ENCODE data around the gene SLC35F1. TPM values are rescaled to one million over a fixed set of nuclear protein-coding genes. Genes with fewer than 3 reads are reported as not detected.

Gene SLC35F1
- total and polyA plus RNA-seq, 10 of the 15 experiments (the other 5 are each of a cell fraction or from before 2014, with no cell fraction given): 0.01 TPM; not detected in 9

GRCh38 chr6:118212451-118213173 lies 305.5 kb downstream of the SLC35F1 start (continued):
- no peak for TF ChIP-seq BCLAF1 (IDR thresholded peaks at IDR 0.05)
- TF ChIP-seq E2F4 (IDR thresholded peaks at IDR 0.05; ENCODE audit: low read depth, low read length): no peak
- TF ChIP-seq NRF1 (conservative IDR thresholded peaks at IDR 0.05; ENCODE audit: low read depth, low read length): no peak
- TF ChIP-seq, protein P1, sequence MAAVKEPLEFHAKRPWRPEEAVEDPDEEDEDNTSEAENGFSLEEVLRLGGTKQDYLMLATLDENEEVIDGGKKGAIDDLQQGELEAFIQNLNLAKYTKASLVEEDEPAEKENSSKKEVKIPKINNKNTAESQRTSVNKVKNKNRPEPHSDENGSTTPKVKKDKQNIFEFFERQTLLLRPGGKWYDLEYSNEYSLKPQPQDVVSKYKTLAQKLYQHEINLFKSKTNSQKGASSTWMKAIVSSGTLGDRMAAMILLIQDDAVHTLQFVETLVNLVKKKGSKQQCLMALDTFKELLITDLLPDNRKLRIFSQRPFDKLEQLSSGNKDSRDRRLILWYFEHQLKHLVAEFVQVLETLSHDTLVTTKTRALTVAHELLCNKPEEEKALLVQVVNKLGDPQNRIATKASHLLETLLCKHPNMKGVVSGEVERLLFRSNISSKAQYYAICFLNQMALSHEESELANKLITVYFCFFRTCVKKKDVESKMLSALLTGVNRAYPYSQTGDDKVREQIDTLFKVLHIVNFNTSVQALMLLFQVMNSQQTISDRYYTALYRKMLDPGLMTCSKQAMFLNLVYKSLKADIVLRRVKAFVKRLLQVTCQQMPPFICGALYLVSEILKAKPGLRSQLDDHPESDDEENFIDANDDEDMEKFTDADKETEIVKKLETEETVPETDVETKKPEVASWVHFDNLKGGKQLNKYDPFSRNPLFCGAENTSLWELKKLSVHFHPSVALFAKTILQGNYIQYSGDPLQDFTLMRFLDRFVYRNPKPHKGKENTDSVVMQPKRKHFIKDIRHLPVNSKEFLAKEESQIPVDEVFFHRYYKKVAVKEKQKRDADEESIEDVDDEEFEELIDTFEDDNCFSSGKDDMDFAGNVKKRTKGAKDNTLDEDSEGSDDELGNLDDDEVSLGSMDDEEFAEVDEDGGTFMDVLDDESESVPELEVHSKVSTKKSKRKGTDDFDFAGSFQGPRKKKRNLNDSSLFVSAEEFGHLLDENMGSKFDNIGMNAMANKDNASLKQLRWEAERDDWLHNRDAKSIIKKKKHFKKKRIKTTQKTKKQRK (IDR thresholded peaks at IDR 0.05; ENCODE audit: low read depth, low read length): no peak
